Liver (tissue), 9 donors: ENCODE data around the gene MAP3K8. TPM values are rescaled to one million over a fixed set of nuclear protein-coding genes. Genes with fewer than 3 reads are reported as not detected.

Experiments
- DNase-seq: peaks from one replicate; pipeline ENCODE4 v3.0.0-alpha.2; 2017; ENCODE audit warnings: low spot score
- H3K27ac ChIP-seq, 2 donors: one replicate each; pipeline ENCODE4 v1.7.0; 2013; ENCODE audit warnings: inconsistent platforms in 2 of 2, low read length in 2 of 2, control low read depth in 1 of 2, low read depth in 1 of 2, mild to moderate bottlenecking in 1 of 2
- H3K27me3 ChIP-seq, 4 donors: one replicate each; pipeline versions ENCODE4 v1.6.1 to v1.7.0; 2013; ENCODE audit warnings: low read length in 3 of 4, inconsistent platforms in 1 of 4, mild to moderate bottlenecking in 1 of 4, moderate library complexity in 1 of 4; ENCODE audit not compliant: control insufficient read depth in 4 of 4, insufficient read depth in 4 of 4
- H3K36me3 ChIP-seq, 4 donors: one replicate each; pipeline versions ENCODE4 v1.6.1 to v1.7.0; 2013; ENCODE audit warnings: low read length in 3 of 4, mild to moderate bottlenecking in 3 of 4, low read depth in 1 of 4, moderate library complexity in 1 of 4; ENCODE audit not compliant: control insufficient read depth in 4 of 4, insufficient read depth in 3 of 4
- H3K4me1 ChIP-seq, 4 donors: one replicate each; pipeline versions ENCODE4 v1.6.1 to v1.7.0; 2013; ENCODE audit warnings: low read length in 3 of 4, mild to moderate bottlenecking in 3 of 4, moderate library complexity in 1 of 4; ENCODE audit not compliant: control insufficient read depth in 4 of 4, insufficient read depth in 4 of 4
- H3K4me3 ChIP-seq, 3 donors: one replicate each; pipeline versions ENCODE4 v1.6.1 to v1.7.0; 2013; ENCODE audit warnings: low read length in 3 of 3, control low read depth in 1 of 3, low read depth in 1 of 3, mild to moderate bottlenecking in 1 of 3
- H3K9ac ChIP-seq, 2 donors: one replicate each; pipeline ENCODE4 v1.7.0; 2013; ENCODE audit warnings: low read length in 2 of 2, mild to moderate bottlenecking in 2 of 2, moderate library complexity in 2 of 2, control low read depth in 1 of 2, low read depth in 1 of 2
- H3K9me3 ChIP-seq, 4 donors: one replicate each; pipeline versions ENCODE4 v1.6.1 to v1.7.0; 2013; ENCODE audit warnings: low read length in 3 of 4; ENCODE audit not compliant: control insufficient read depth in 4 of 4
- ATF3 ChIP-seq: IDR thresholded peaks from 2 replicates; pipeline ENCODE4 v1.6.1; 2016; ENCODE audit warnings: antibody characterized with exemption
- CTCF ChIP-seq: fragments of 150-350 bp; IDR thresholded peaks from 2 replicates; pipeline ENCODE4 v1.5.1; 2017; ENCODE audit warnings: improper control_type of control experiment, low read depth, low read length; ENCODE audit not compliant: missing input control
- EGR1 ChIP-seq, 2 donors: IDR thresholded peaks; 2 replicates each; pipeline ENCODE4 v1.6.1; 2016 to 2018; ENCODE audit warnings: antibody characterized with exemption in 2 of 2, low read depth in 2 of 2
- FOXA1 ChIP-seq: IDR thresholded peaks from 2 replicates; pipeline ENCODE4 v1.6.1; 2016; ENCODE audit warnings: antibody characterized with exemption
- FOXA2 ChIP-seq: IDR thresholded peaks from 2 replicates; pipeline ENCODE4 v1.6.1; 2016; ENCODE audit warnings: antibody characterized with exemption
- GABPA ChIP-seq, 2 donors: IDR thresholded peaks in 1 of 2; conservative IDR thresholded peaks in 1 of 2; 2 replicates each; pipeline ENCODE4 v1.6.1; 2016; ENCODE audit warnings: antibody characterized with exemption in 2 of 2, mild to moderate bottlenecking in 1 of 2, moderate library complexity in 1 of 2
- HNF4A ChIP-seq, 2 donors: conservative IDR thresholded peaks; 2 replicates each; pipeline ENCODE4 v1.6.1; 2016; ENCODE audit warnings: antibody characterized with exemption in 2 of 2, mild to moderate bottlenecking in 2 of 2
- HNF4G ChIP-seq: IDR thresholded peaks from 2 replicates; pipeline ENCODE4 v1.6.1; 2016; ENCODE audit warnings: antibody characterized with exemption
- JUND ChIP-seq, 2 donors: IDR thresholded peaks; 2 replicates each; pipeline ENCODE4 v1.6.1; 2016; ENCODE audit warnings: antibody characterized with exemption in 2 of 2
- MAX ChIP-seq: IDR thresholded peaks from 2 replicates; pipeline ENCODE4 v1.6.1; 2016; ENCODE audit warnings: antibody characterized with exemption
- NR2F2 ChIP-seq: IDR thresholded peaks from 2 replicates; pipeline ENCODE4 v1.6.1; 2016; ENCODE audit warnings: antibody characterized with exemption
- RAD21 ChIP-seq, 2 donors: IDR thresholded peaks; 2 replicates each; pipeline ENCODE4 v1.6.1; 2016; ENCODE audit warnings: antibody characterized with exemption in 2 of 2, mild to moderate bottlenecking in 2 of 2
- REST ChIP-seq: IDR thresholded peaks from 2 replicates; pipeline ENCODE4 v1.6.1; 2016; ENCODE audit warnings: antibody characterized with exemption, mild to moderate bottlenecking
- RXRA ChIP-seq, 2 donors: IDR thresholded peaks; 2 replicates each; pipeline ENCODE4 v1.6.1; 2017 to 2018; ENCODE audit warnings: antibody characterized with exemption in 2 of 2, mild to moderate bottlenecking in 1 of 2
- SP1 ChIP-seq: IDR thresholded peaks from 2 replicates; pipeline ENCODE4 v1.6.1; 2018; ENCODE audit warnings: antibody characterized with exemption, mild to moderate bottlenecking
- TAF1 ChIP-seq: conservative IDR thresholded peaks from 2 replicates; pipeline ENCODE4 v1.6.1; 2016; ENCODE audit warnings: antibody characterized with exemption, mild to moderate bottlenecking
- YY1 ChIP-seq: IDR thresholded peaks from 2 replicates; pipeline ENCODE4 v1.6.1; 2016; ENCODE audit warnings: antibody characterized with exemption, mild to moderate bottlenecking
- ZBTB33 ChIP-seq: IDR thresholded peaks from 2 replicates; pipeline ENCODE4 v1.6.1; 2016; ENCODE audit warnings: antibody characterized with exemption
- WGBS: extraction: QIAGEN DNeasy Blood & Tissue Kit; methylation state at CpG from one replicate; pipeline ENCODE4 v1.1.7; 2013; 5-methylcytosine and 5-hydroxymethylcytosine counted together
- polyA plus RNA-seq, 2 donors: library from polyadenylated mRNA; stranded (reverse) in 1 of 2; unstranded in 1 of 2; fragments of 200-250 nt in 1 of 2; fragments of >200 nt in 1 of 2; fragmentation: Nextera tagmentation in 1 of 2; extraction: Ambion mirVana in 1 of 2; gene quantifications; one replicate each; pipeline versions ENCODE4 v1.2.1 to v1.2.3, GENCODE V29; 2013 to 2015
- total RNA-seq, 2 donors: library from RNA; depleted of rRNA; stranded (reverse); fragments of >200 nt; gene quantifications; one replicate each; pipeline ENCODE4 v1.2.3, GENCODE V29; 2014
- donor health status: healthy.
- donor health status: healthy.
- donor health status: healthy.
- donor health status: healthy.
- donor health status: healthy.

Gene MAP3K8
- total and polyA plus RNA-seq, 4 donors: 2.1 to 11.4 (median 6.1) TPM

GRCh38 chr10:30448092-30448491 is 14.1 kb downstream of the MAP3K8 start:
- Histone ChIP-seq H3K9me3 (no peaks in the 10 kb centered on the region), H3K9ac (no peak overlapping the region), H3K36me3 (peaks cover 2 to 12% (median 7%) of the 10 kb centered on the region in 4 donors), H3K4me1 (no peaks in the 10 kb centered on the region), H3K4me3 (no peak overlapping the region), H3K27me3 (no peaks in the 10 kb centered on the region), H3K27ac (no peak overlapping the region)
- TF ChIP-seq JUND (IDR thresholded peaks at IDR 0.05): no peak
- TF ChIP-seq MAX: no peak
- no peak for TF ChIP-seq RAD21 (IDR thresholded peaks at IDR 0.05)
- no peak for TF ChIP-seq YY1
- TF ChIP-seq REST: no peak
- TF ChIP-seq CTCF: no peak
- TF ChIP-seq FOXA2: no peak
- TF ChIP-seq HNF4G: no peak
- no peak for TF ChIP-seq NR2F2
- TF ChIP-seq EGR1 (IDR thresholded peaks at IDR 0.05; ENCODE audit: low read depth in 2 of 2): no peak
- no peak for TF ChIP-seq TAF1
- no peak for TF ChIP-seq GABPA (IDR thresholded peaks at IDR 0.05 in 1 of 2, conservative IDR thresholded peaks at IDR 0.05 in 1 of 2)
- no peak for TF ChIP-seq ZBTB33
- no peak for TF ChIP-seq ATF3
- no peak for TF ChIP-seq HNF4A (conservative IDR thresholded peaks at IDR 0.05)
- no peak for TF ChIP-seq FOXA1
- no peak for TF ChIP-seq RXRA (IDR thresholded peaks at IDR 0.05)
- no peak for TF ChIP-seq SP1
- DNase-seq: no peak
- WGBS: 93% methylated on average over 1 of the region's 1 CpG
